Activated T-helper 17 cell treated with anti-CD3 and anti-CD28 coated beads, Interleukin-2, amount 50 U/mL, for 72 hours (primary cell): ENCODE results near the gene CNIH3. TPM values are rescaled to one million over a fixed set of nuclear protein-coding genes. Genes with fewer than 3 reads are reported as not detected.

Experiments used
- ATAC-seq: fragments of 150-1000 bp; cut with Tn5 transposase; replicated peaks from 2 replicates; pipeline ENCODE4 v1.10.0; 2021; ENCODE audit warnings: mild to moderate bottlenecking, moderate library complexity
- H3K27ac Mint-ChIP-seq: one replicate; pipeline ENCODE4 v1.8.0; 2022; ENCODE audit warnings: mixed read lengths
- H3K27me3 Mint-ChIP-seq: one replicate; pipeline ENCODE4 v1.8.0; 2022; ENCODE audit warnings: mixed read lengths
- H3K36me3 Mint-ChIP-seq: one replicate; pipeline ENCODE4 v1.8.0; 2022; ENCODE audit warnings: low read depth, mild to moderate bottlenecking, mixed read lengths
- H3K4me1 Mint-ChIP-seq: one replicate; pipeline ENCODE4 v1.8.0; 2022; ENCODE audit warnings: mixed read lengths
- H3K4me3 Mint-ChIP-seq: one replicate; pipeline ENCODE4 v1.8.0; 2022; ENCODE audit warnings: mild to moderate bottlenecking, mixed read lengths
- H3K9me3 Mint-ChIP-seq: one replicate; pipeline ENCODE4 v1.8.0; 2022; ENCODE audit warnings: mixed read lengths
- total RNA-seq, 2 donors: library from RNA; stranded (reverse); gene quantifications; one replicate each; pipeline ENCODE4 v1.2.3, GENCODE V29; 2022

The CNIH3 gene
- total RNA-seq, 2 donors from 2014 or later: 1.4 to 3.0 TPM

GRCh38 chr1:224739303-224739996 lies 123.3 kb downstream of the CNIH3 start:
- Mint-ChIP-seq H3K9me3 (no peaks in the 10 kb centered on the region), H3K27ac (no peak overlapping the region), H3K27me3 (peaks cover 6% of the 10 kb centered on the region), H3K4me1 (no peaks in the 10 kb centered on the region), H3K4me3 (no peak overlapping the region), H3K36me3 (no peaks in the 10 kb centered on the region)
- ATAC-seq: no peak

- Mint-ChIP-seq H3K27me3 (peaks cover 6% of the 10 kb centered on the region), H3K9me3 (no peaks in the 10 kb centered on the region)
These were observed 124.0 kb downstream of the CNIH3 start for GRCh38 chr1:224739997-224740684.

GRCh38 chr1:224740685-224741052 lies 124.6 kb downstream of the CNIH3 start:
- Mint-ChIP-seq H3K27me3 (peaks cover 6% of the 10 kb centered on the region), H3K9me3 (no peaks in the 10 kb centered on the region), H3K36me3 (no peaks in the 10 kb centered on the region)

More at GRCh38 chr1:224739997-224740684, 124.0 kb downstream of the CNIH3 start:
- Mint-ChIP-seq H3K4me3 (no peak overlapping the region), H3K27ac (no peak overlapping the region), H3K4me1 (no peaks in the 10 kb centered on the region), H3K36me3 (no peaks in the 10 kb centered on the region)
- peak; percentile 53 for ATAC-seq

GRCh38 chr1:224742349-224742748 lies 126.2 kb downstream of the CNIH3 start:
- no peaks in the 10 kb centered on the region for H3K9me3 Mint-ChIP-seq
- no peaks in the 10 kb centered on the region for H3K4me1 Mint-ChIP-seq
- H3K4me3 Mint-ChIP-seq: no peak overlapping the region
- no peak for ATAC-seq
- no peak overlapping the region for H3K27ac Mint-ChIP-seq
- H3K36me3 Mint-ChIP-seq: no peaks in the 10 kb centered on the region
- peaks cover 13% of the 10 kb centered on the region for H3K27me3 Mint-ChIP-seq

More at GRCh38 chr1:224740685-224741052, 124.6 kb downstream of the CNIH3 start:
- ATAC-seq: no peak
- Mint-ChIP-seq H3K4me1 (no peaks in the 10 kb centered on the region), H3K27ac (no peak overlapping the region), H3K4me3 (no peak overlapping the region)

- Mint-ChIP-seq H3K27me3 (peaks cover 13% of the 10 kb centered on the region), H3K4me1 (no peaks in the 10 kb centered on the region), H3K4me3 (no peak overlapping the region), H3K36me3 (no peaks in the 10 kb centered on the region), H3K9me3 (no peaks in the 10 kb centered on the region), H3K27ac (no peak overlapping the region)
- ATAC-seq: no peak
These were observed 127.6 kb downstream of the CNIH3 start for GRCh38 chr1:224743608-224744164.

GRCh38 chr1:224744521-224744920 lies 128.4 kb downstream of the CNIH3 start:
- no peak for ATAC-seq
- no peak overlapping the region for H3K27ac Mint-ChIP-seq

GRCh38 chr1:224745394-224745793 lies 129.3 kb downstream of the CNIH3 start:
- H3K27me3 Mint-ChIP-seq: peaks cover 21% of the 10 kb centered on the region
- no peak overlapping the region for H3K4me3 Mint-ChIP-seq
- no peak overlapping the region for H3K27ac Mint-ChIP-seq
- H3K9me3 Mint-ChIP-seq: no peaks in the 10 kb centered on the region
- no peak for ATAC-seq
- no peaks in the 10 kb centered on the region for H3K36me3 Mint-ChIP-seq
- H3K4me1 Mint-ChIP-seq: no peaks in the 10 kb centered on the region

More at GRCh38 chr1:224744521-224744920, 128.4 kb downstream of the CNIH3 start:
- peaks cover 17% of the 10 kb centered on the region for H3K27me3 Mint-ChIP-seq
- no peaks in the 10 kb centered on the region for H3K36me3 Mint-ChIP-seq
- no peaks in the 10 kb centered on the region for H3K4me1 Mint-ChIP-seq
- H3K9me3 Mint-ChIP-seq: no peaks in the 10 kb centered on the region
- H3K4me3 Mint-ChIP-seq: no peak overlapping the region

GRCh38 chr1:224745924-224746323 lies 129.8 kb downstream of the CNIH3 start:
- H3K9me3 Mint-ChIP-seq: no peaks in the 10 kb centered on the region

GRCh38 chr1:224747578-224747977 lies 131.5 kb downstream of the CNIH3 start:
- no peaks in the 10 kb centered on the region for H3K36me3 Mint-ChIP-seq

More at GRCh38 chr1:224745924-224746323, 129.8 kb downstream of the CNIH3 start:
- ATAC-seq: peak; percentile 51
- Mint-ChIP-seq H3K4me1 (no peaks in the 10 kb centered on the region), H3K27me3 (peaks cover 23% of the 10 kb centered on the region), H3K4me3 (no peak overlapping the region), H3K27ac (no peak overlapping the region), H3K36me3 (no peaks in the 10 kb centered on the region)

GRCh38 chr1:224749916-224750315 lies 133.8 kb downstream of the CNIH3 start:
- Mint-ChIP-seq H3K27me3 (peaks cover 22% of the 10 kb centered on the region), H3K4me3 (no peak overlapping the region), H3K36me3 (no peaks in the 10 kb centered on the region), H3K4me1 (no peaks in the 10 kb centered on the region), H3K27ac (no peak overlapping the region), H3K9me3 (no peaks in the 10 kb centered on the region)
- no peak for ATAC-seq

More at GRCh38 chr1:224747578-224747977, 131.5 kb downstream of the CNIH3 start:
- Mint-ChIP-seq H3K27ac (no peak overlapping the region), H3K4me3 (no peak overlapping the region), H3K9me3 (no peaks in the 10 kb centered on the region), H3K4me1 (no peaks in the 10 kb centered on the region), H3K27me3 (peaks cover 26% of the 10 kb centered on the region)
- peak; percentile 59 for ATAC-seq

GRCh38 chr1:224751624-224752311 lies 135.7 kb downstream of the CNIH3 start:
- Mint-ChIP-seq H3K9me3 (no peaks in the 10 kb centered on the region), H3K27me3 (peaks cover 25% of the 10 kb centered on the region), H3K36me3 (no peaks in the 10 kb centered on the region), H3K4me3 (no peak overlapping the region), H3K27ac (no peak overlapping the region), H3K4me1 (no peaks in the 10 kb centered on the region)
- no peak for ATAC-seq

GRCh38 chr1:224753491-224753890 lies 137.4 kb downstream of the CNIH3 start:
- H3K4me1 Mint-ChIP-seq: no peaks in the 10 kb centered on the region
- H3K9me3 Mint-ChIP-seq: no peaks in the 10 kb centered on the region
- H3K27me3 Mint-ChIP-seq: peaks cover 24% of the 10 kb centered on the region
- no peak overlapping the region for H3K27ac Mint-ChIP-seq
- H3K4me3 Mint-ChIP-seq: no peak overlapping the region
- ATAC-seq: no peak
- no peaks in the 10 kb centered on the region for H3K36me3 Mint-ChIP-seq

- Mint-ChIP-seq H3K27ac (no peak overlapping the region), H3K4me3 (no peak overlapping the region), H3K36me3 (no peaks in the 10 kb centered on the region), H3K4me1 (no peaks in the 10 kb centered on the region), H3K9me3 (peaks cover 5% of the 10 kb centered on the region), H3K27me3 (peaks cover 15% of the 10 kb centered on the region)
- no peak for ATAC-seq
These were observed 139.5 kb downstream of the CNIH3 start for GRCh38 chr1:224755586-224755985.

- Mint-ChIP-seq H3K27me3 (peaks cover 16% of the 10 kb centered on the region), H3K27ac (no peak overlapping the region), H3K4me1 (no peaks in the 10 kb centered on the region), H3K9me3 (peaks cover 5% of the 10 kb centered on the region), H3K36me3 (no peaks in the 10 kb centered on the region), H3K4me3 (no peak overlapping the region)
- no peak for ATAC-seq
These were observed 141.4 kb downstream of the CNIH3 start for GRCh38 chr1:224757508-224757907.
